MM.1S (cell line): Measurements from ENCODE around the gene KBTBD3.

ENCODE experiments used
- DNase-seq: peaks from one replicate; pipeline ENCODE4 v3.0.0-alpha.2; 2015
- H2AFZ ChIP-seq: fragments of 300-600 bp; sonication (generic); 2 replicates; pipeline ENCODE4 v1.6.0; 2016; ENCODE audit warnings: antibody characterized with exemption, low read length
- H3F3A ChIP-seq: fragments of 300-600 bp; sonication (generic); 2 replicates; pipeline ENCODE4 v1.6.1; 2016; ENCODE audit warnings: mild to moderate bottlenecking, antibody characterized with exemption, low read length, moderate library complexity, mixed read lengths; ENCODE audit not compliant: insufficient read depth
- H3K27ac ChIP-seq: fragments of 300-600 bp; sonication (generic); 2 replicates; pipeline ENCODE4 v1.5.1; 2016; ENCODE audit warnings: mild to moderate bottlenecking, low read length
- H3K27me3 ChIP-seq: fragments of 300-600 bp; sonication (generic); replicated peaks from 2 replicates; pipeline ENCODE4 v1.6.0; 2016; ENCODE audit warnings: low read length; ENCODE audit not compliant: insufficient read depth
- H3K36me3 ChIP-seq: fragments of 300-600 bp; sonication (generic); replicated peaks from 2 replicates; pipeline ENCODE4 v1.6.1; 2016; ENCODE audit warnings: mild to moderate bottlenecking, low read length, mixed read lengths; ENCODE audit not compliant: insufficient read depth
- H3K4me1 ChIP-seq: fragments of 300-600 bp; sonication (generic); 2 replicates; pipeline ENCODE4 v1.6.1; 2016; ENCODE audit warnings: low read length, mixed read lengths
- H3K4me2 ChIP-seq: fragments of 300-600 bp; sonication (generic); 2 replicates; pipeline ENCODE4 v1.6.0; 2016; ENCODE audit warnings: low read depth, low read length
- H3K4me3 ChIP-seq: fragments of 300-600 bp; sonication (generic); 2 replicates; pipeline ENCODE4 v1.5.1; 2016; ENCODE audit warnings: low read length, mixed read lengths
- H3K79me2 ChIP-seq: fragments of 300-600 bp; sonication (generic); 2 replicates; pipeline ENCODE4 v1.6.1; 2016; ENCODE audit warnings: mixed run types, low read length, mixed read lengths
- H3K9ac ChIP-seq: fragments of 300-600 bp; sonication (generic); 2 replicates; pipeline ENCODE4 v1.6.1; 2016; ENCODE audit warnings: low read length, mixed read lengths
- H3K9me2 ChIP-seq: fragments of 300-600 bp; sonication (generic); replicated peaks from 2 replicates; pipeline ENCODE4 v1.6.1; 2016; ENCODE audit warnings: mild to moderate bottlenecking, low read length, mixed read lengths; ENCODE audit not compliant: insufficient read depth
- H3K9me3 ChIP-seq: fragments of 300-600 bp; sonication (generic); replicated peaks from 2 replicates; pipeline ENCODE4 v1.6.1; 2016; ENCODE audit warnings: mild to moderate bottlenecking, low read length, mixed read lengths; ENCODE audit not compliant: insufficient read depth
- H4K20me1 ChIP-seq: fragments of 300-600 bp; sonication (generic); 2 replicates; pipeline ENCODE4 v1.6.1; 2016; ENCODE audit warnings: mild to moderate bottlenecking, low read length, moderate library complexity, mixed read lengths; ENCODE audit not compliant: insufficient read depth
- EZH2 ChIP-seq: fragments of 300-600 bp; sonication (generic); optimal IDR thresholded peaks from 2 replicates; pipeline ENCODE3; 2017; ENCODE audit warnings: low read depth, mild to moderate bottlenecking, antibody characterized with exemption, low read length, mixed read lengths
- EZH2phosphoT487 ChIP-seq: fragments of 300-600 bp; sonication (generic); IDR thresholded peaks from 2 replicates; pipeline ENCODE4 v1.6.1; 2018; ENCODE audit warnings: antibody characterized with exemption, low read length
- TF ChIP-seq, protein P1 (sequence below): fragments of 300-600 bp; sonication (generic); IDR thresholded peaks from 2 replicates; pipeline ENCODE4 v1.5.1; 2016; ENCODE audit warnings: antibody characterized with exemption, low read length, mixed read lengths

The KBTBD3 gene

DNA sequence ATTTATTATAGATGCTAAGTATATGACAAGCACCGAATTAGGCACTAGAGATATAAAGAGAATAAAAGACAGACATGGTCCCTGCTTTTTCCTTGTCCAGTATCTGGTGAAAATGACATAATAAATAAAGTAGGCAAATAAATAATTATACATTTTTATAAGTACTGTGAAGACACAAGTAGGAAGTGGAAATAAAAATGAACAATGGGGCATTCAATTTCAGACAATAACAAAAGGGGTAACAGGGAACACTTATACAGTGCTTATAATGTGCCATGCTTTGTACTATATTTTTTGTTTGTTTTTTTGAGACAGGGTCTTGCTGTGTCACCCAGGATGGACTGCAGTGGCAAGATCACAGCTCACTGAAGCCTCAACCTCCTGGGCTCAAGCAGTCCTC is 4.3 kb downstream of the KBTBD3 start:
- 0 out of 2 replicates have a peak, but pooled peaks cover 5% of the 10 kb centered on the region for H3F3A ChIP-seq
- H3K4me1 ChIP-seq = no peaks in the 10 kb centered on the region; the same call in 1 of the 2 replicates
- no peak overlapping the region for H3K4me3 ChIP-seq
- H3K79me2 ChIP-seq = peaks cover 3% of the 10 kb centered on the region
- no peaks in the 10 kb centered on the region for H4K20me1 ChIP-seq
- DNase-seq = no peak
- H3K27me3 ChIP-seq = no peaks in the 10 kb centered on the region
- TF ChIP-seq EZH2phosphoT487 (no peak), EZH2 (no peak)
- TF ChIP-seq, protein P1, sequence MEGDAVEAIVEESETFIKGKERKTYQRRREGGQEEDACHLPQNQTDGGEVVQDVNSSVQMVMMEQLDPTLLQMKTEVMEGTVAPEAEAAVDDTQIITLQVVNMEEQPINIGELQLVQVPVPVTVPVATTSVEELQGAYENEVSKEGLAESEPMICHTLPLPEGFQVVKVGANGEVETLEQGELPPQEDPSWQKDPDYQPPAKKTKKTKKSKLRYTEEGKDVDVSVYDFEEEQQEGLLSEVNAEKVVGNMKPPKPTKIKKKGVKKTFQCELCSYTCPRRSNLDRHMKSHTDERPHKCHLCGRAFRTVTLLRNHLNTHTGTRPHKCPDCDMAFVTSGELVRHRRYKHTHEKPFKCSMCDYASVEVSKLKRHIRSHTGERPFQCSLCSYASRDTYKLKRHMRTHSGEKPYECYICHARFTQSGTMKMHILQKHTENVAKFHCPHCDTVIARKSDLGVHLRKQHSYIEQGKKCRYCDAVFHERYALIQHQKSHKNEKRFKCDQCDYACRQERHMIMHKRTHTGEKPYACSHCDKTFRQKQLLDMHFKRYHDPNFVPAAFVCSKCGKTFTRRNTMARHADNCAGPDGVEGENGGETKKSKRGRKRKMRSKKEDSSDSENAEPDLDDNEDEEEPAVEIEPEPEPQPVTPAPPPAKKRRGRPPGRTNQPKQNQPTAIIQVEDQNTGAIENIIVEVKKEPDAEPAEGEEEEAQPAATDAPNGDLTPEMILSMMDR = no peak
- no peak overlapping the region for H3K9ac ChIP-seq
- no peak overlapping the region for H3K4me2 ChIP-seq
- H3K36me3 ChIP-seq = no peaks in the 10 kb centered on the region
- no peaks in the 10 kb centered on the region for H3K9me3 ChIP-seq
- no peaks in the 10 kb centered on the region for H3K9me2 ChIP-seq
- no peak overlapping the region for H3K27ac ChIP-seq
- no peak overlapping the region for H2AFZ ChIP-seq

DNA sequence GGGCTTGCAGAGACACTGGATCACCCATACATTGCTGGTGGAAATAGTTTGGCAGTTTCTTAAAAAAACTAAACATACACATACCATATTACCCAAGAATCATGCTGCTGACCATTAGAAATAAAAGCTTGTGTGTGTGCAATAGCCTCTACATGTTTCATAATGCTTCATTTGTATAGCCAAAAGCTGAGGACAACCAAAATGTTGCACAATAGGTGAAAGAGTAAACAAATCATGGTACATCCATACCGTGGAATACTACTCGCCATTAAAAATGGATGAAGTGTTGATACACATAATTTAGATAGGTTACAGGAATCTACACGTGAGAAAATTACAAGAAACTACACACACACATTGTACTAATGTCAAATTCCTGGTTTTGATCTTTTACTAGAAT is 6.5 kb downstream of the KBTBD3 start:
- Histone ChIP-seq H3K79me2 (no peaks in the 10 kb centered on the region), H3K27ac (no peak overlapping the region), H4K20me1 (no peaks in the 10 kb centered on the region), H3F3A (no peaks in the 10 kb centered on the region), H3K9me2 (no peaks in the 10 kb centered on the region), H3K36me3 (no peaks in the 10 kb centered on the region), H2AFZ (no peak overlapping the region), H3K4me1 (no peaks in the 10 kb centered on the region), H3K9me3 (no peaks in the 10 kb centered on the region), H3K4me3 (no peak overlapping the region), H3K4me2 (no peak overlapping the region), H3K27me3 (no peaks in the 10 kb centered on the region), H3K9ac (no peak overlapping the region)
- DNase-seq = no peak
- TF ChIP-seq, protein P1 = no peak
- no peak for TF ChIP-seq EZH2phosphoT487
- TF ChIP-seq EZH2 = no peak

DNA sequence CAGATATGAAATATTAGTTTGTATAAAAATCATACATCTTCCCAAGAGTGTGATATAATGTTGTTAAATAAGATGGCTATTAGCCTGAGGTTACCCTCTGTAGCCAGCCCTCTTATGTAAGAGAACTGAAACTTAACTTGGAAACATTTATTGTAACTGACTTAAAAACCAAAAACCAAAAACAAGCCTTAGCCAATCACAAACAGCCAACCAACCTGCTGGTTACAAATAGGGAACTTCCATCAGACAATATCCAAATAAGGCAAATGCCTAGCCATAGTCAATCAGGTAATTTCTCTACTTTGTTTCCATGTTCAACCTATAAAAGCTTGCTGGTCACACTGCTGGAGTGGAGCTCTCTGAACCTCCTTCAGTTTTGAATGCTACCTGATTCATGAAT is 14.1 kb downstream of the KBTBD3 start:
- Histone ChIP-seq H3K4me2 (no peak overlapping the region), H3K36me3 (no peaks in the 10 kb centered on the region), H3K9ac (no peak overlapping the region), H3K27ac (no peak overlapping the region), H3K4me3 (no peak overlapping the region), H3K9me2 (no peaks in the 10 kb centered on the region), H3K27me3 (no peaks in the 10 kb centered on the region), H3K4me1 (peaks cover 11% of the 10 kb centered on the region; the same call in 1 of the 2 replicates), H4K20me1 (no peaks in the 10 kb centered on the region), H3F3A (peaks cover 6% of the 10 kb centered on the region), H2AFZ (no peak overlapping the region), H3K79me2 (no peaks in the 10 kb centered on the region), H3K9me3 (no peaks in the 10 kb centered on the region)
- peak; percentile 9 for DNase-seq
- TF ChIP-seq EZH2phosphoT487 (no peak), EZH2 (no peak)
- TF ChIP-seq, protein P1 = no peak
